ENCODE results near the gene TARS1.

The TARS1 gene

GRCh38 chr5:33439905-33440481, 772 bp upstream of the TARS1 start:
- peak; percentile 32 for DNase-seq (ENCODE audit: low spot score)

GRCh38 chr5:33441241-33442177, 744 bp downstream of the TARS1 start:
- DNase-seq (ENCODE audit: low spot score), result peak; percentile 81

DNA sequence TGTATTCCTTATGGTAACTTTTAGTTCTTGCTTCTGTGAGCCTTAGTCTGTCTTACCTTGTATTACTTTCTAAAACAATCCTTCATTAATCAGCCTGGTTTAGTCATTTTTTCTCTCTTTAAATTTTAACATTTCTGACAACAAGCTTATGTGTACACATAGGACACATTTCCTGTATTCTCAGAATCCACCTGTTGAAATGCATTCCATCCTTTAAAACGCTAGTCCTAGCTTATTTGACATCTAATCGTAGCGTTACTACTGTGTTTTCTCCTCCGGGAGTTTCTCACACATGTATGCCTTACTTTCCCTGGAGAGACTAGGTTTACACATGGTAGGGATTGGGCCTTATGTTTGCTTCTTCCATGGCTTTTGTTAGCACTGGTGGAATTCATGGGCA, 3.8 kb downstream of the TARS1 start:
- no peak for DNase-seq (ENCODE audit: low spot score)

- DNase-seq (ENCODE audit: low spot score), result no peak
Observed at GRCh38 chr5:33445798-33446197, 5.0 kb downstream of the TARS1 start.

DNA sequence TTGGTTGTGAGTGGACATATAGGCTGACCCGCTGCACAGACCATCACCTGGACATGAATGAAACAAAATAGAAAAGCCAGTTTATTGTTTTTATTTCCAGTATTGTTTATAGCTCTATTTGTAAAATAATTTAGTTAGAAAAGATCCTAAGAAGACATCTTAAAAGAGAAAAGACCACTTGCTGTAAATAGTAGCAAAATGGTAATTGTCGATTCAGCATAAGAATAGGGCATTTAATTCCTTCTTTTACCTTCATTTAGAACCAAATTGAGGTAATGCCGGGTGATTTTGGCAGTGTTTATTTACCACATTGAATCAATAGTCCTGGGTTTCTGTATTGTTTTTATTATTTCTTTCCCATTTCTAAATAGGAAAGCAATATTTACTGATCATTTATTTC, 7.4 kb downstream of the TARS1 start:
- no peak for DNase-seq (ENCODE audit: low spot score)

DNA sequence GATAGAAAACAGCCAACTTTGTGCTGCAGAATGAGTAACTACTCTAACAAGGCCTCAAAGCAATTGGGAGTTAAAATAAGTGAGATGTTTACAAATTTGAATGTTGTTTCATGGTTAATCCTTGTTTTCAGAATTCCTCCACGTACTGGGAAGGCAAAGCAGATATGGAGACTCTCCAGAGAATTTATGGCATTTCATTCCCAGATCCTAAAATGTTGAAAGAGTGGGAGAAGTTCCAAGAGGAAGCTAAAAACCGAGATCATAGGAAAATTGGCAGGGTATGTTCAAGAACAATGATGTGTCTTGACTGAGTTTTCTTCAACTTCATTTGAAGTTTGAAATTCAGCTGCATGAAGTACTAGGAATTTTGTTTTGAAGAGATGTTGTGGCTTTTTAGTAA, 16.4 kb downstream of the TARS1 start:
- DNase-seq (ENCODE audit: low spot score), result no peak

GRCh38 chr5:33457817-33458216, 17.1 kb downstream of the TARS1 start:
- no peak for DNase-seq (ENCODE audit: low spot score)

GRCh38 chr5:33460210-33460609, 19.4 kb downstream of the TARS1 start:
- DNase-seq (ENCODE audit: low spot score), result no peak

DNA sequence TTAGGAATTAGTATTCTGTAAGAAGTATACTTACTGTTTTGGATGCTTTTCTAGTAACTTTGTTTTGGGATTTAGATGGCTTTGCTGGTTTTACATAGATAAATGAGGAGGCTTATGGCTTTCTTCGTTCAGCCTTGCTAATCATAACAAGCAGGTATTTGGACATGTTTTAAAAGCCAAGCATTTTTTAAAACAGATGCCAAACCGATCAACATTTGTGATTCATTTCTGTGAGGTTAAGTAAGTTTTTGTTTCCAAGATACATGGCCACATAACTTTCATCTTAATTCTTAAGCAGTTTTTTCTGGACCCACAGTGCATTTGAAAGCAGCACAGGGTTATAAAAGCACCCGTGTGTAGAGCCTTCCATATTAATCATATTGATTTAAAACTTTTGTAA, 21.7 kb downstream of the TARS1 start:
- no peak for DNase-seq (ENCODE audit: low spot score)

- no peak for DNase-seq (ENCODE audit: low spot score)
Observed at GRCh38 chr5:33465120-33465519, 24.4 kb downstream of the TARS1 start.

DNA sequence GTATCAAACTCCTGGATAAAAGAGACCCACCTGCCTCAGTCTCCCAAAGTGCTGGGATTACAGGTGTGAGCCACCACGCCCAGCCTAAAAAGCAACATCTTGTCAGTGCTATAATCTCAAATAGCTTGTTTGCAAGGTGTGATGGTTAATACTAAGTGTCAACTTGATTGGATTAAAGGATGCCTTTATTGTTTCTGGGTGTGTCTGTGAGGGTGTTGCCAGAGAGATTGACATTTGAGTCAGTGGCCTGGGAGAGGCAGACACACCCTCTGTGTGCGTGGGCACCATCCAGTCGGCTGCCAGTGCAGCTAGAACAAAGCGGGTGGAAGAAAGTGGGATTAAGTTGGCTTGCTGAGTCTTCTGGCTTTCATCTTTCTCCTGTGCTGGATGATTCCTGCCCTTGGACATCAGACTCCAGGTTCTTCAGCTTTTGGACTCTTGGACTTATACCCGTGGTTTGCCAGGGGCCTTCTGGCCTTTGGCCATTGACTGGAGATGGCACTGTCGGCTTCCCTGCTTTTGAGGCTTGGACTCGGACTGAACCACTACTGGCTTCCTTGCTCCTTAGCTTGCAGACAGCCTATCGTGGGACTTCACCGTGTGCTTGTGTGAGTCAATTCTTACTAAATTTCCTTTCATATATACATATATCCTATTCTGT, 28.1 kb downstream of the TARS1 start:
- no peak for DNase-seq (ENCODE audit: low spot score)

GRCh38 chr5:33470544-33470943, 29.8 kb downstream of the TARS1 start:
- DNase-seq (ENCODE audit: low spot score), result no peak

DNA sequence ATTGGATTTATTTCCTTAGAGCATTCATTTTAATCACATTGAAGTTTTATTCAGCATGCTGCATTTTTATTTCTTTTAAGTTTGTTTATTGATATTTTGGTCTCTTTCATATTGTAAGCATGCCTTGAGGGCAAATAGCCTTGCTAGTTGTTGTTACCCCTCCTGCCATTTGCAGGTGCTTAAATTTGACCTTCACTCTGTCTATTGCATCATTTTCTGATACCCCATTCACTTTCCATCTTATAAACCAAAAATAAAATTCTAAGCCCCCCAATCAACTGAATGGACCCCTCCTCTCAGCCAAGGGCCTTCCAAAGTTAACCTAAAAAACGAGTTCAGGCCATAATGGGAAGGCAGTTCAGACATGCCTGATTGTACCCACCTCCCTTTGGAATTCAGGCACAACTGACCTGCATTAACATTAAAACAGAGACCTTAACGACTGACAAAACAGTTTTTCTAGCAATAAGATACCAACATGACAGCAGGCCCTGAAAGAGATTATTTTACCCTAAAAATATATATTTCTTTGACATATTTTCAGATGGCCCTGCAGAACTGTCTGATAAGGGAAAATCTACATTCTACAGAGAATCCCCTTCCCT, 32.1 kb downstream of the TARS1 start:
- no peak for DNase-seq (ENCODE audit: low spot score)

DNA sequence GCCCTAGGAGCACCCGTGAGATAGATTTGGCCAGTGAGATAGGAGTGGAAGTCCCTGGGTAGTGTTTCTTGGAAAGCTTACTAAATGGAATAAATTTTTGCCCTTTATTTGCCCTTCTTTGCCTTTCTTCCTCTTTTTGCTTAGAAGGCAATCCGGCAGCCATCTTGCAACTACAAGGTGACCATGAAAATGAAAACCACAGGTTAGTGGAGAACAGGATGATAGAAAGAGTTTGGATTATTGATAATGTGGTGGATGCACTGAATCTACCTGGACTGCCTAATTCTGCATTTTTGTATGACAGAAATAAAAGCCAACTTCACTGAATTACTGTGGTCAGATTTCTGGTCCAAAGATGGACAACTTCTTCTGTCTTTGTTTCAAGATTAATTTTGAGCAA, 33.2 kb downstream of the TARS1 start:
- no peak for DNase-seq (ENCODE audit: low spot score)

- DNase-seq (ENCODE audit: low spot score), result peak; percentile 14
Observed at GRCh38 chr5:33474931-33475499, 34.2 kb downstream of the TARS1 start.

- no peak for DNase-seq (ENCODE audit: low spot score)
Observed at GRCh38 chr5:33475706-33476105, 34.9 kb downstream of the TARS1 start.

DNA sequence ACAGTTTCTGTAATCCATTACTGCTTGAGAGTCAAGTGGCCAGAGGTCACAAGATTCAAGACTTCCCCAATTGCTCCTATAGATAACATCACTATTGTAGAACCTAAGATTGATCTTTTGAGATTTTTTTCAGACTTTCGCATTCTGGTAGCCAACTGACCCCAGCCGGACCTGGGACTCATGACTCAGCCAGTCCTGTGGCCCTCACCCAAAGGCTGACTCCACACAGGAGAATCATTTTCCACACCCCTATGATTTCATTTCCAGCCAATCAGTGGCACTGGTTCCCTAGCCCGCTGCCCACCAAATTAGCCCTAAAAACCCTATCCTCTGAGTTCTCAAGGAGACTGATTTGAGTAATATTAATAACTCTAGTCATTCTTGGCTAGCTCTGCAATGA, 36.2 kb downstream of the TARS1 start:
- no peak for DNase-seq (ENCODE audit: low spot score)

DNA sequence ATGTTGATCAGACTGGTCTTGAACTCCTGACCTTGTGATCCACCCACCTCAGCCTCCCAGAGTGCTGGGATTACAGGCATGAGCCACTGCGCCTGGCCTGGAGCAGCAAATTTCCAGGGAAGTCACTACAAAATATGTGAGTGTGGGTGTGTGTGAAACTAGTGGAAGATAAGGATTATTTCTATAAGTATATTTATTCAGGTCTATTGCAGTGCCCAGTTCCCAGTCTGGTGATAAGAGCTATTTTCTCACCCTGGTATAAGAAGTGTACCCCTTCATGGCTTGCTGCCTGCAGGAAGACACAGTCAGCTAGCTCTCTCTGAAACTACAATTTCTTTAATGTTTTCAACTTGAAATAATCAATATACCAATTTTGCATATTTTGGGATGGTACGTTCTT, 37.1 kb downstream of the TARS1 start:
- DNase-seq (ENCODE audit: low spot score), result no peak

GRCh38 chr5:33479311-33479710, 38.5 kb downstream of the TARS1 start:
- DNase-seq (ENCODE audit: low spot score), result no peak

- no peak for DNase-seq (ENCODE audit: low spot score)
Observed at GRCh38 chr5:33480876-33481275, 40.1 kb downstream of the TARS1 start.

- DNase-seq (ENCODE audit: low spot score), result no peak
Observed at GRCh38 chr5:33482335-33482734, 41.6 kb downstream of the TARS1 start.

- no peak for DNase-seq (ENCODE audit: low spot score)
Observed at GRCh38 chr5:33487236-33487635, 46.5 kb downstream of the TARS1 start.

All from LoVo (cell line).